Activated CD4-positive, CD25-positive, alpha-beta regulatory T cell treated with anti-CD3 and anti-CD28 coated beads, Interleukin-2, amount 50 U/mL, for 24 hours (primary cell): ENCODE results near the gene ZNF3.
"Not testable (repeated sequence)": the region's sequence is repeated elsewhere in the genome, so short reads cannot be mapped to it uniquely, and the experiment has no call there.

Experiments
- ATAC-seq, 2 donors: fragments of 150-1000 bp; cut with Tn5 transposase; one replicate each; pipeline ENCODE4 v1.10.0; 2021; ENCODE audit warnings: mild to moderate bottlenecking in 1 of 2, moderate library complexity in 1 of 2

The ZNF3 gene

DNA sequence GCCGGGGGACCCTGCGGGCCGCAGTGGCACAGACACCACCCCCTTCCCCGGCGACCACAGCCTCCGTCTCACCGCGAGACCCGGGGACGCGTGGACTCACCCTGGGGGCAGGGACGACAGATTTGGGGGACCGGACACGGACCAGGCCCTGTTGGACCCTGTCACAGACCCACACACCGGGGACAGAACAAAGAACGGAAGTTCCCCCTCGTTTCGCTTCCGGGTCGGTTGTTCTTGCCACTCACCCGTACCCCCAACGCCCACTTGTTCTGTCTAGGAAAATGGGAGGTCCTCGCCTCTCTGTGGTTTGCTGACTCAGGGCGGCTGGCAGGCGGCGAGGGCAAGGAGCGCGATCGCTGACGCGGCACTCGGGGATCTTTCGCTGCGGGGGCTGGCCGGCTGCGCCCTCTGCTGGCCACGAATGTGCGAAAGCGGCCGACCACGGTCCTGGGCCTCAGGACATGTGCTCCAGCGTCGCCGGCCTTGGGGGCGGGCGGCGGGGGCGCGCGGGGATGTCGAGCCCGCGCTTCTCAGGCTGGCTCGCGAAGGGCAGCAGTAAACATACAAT is at the start of gene ZNF3:
TSS of gene ZNF3 (minus strand) at position 189 of the 568 bp plus-strand sequence. CDS start 4,366 bp downstream, outside the sequence.
- peak; percentile 88 to 91 for ATAC-seq

DNA sequence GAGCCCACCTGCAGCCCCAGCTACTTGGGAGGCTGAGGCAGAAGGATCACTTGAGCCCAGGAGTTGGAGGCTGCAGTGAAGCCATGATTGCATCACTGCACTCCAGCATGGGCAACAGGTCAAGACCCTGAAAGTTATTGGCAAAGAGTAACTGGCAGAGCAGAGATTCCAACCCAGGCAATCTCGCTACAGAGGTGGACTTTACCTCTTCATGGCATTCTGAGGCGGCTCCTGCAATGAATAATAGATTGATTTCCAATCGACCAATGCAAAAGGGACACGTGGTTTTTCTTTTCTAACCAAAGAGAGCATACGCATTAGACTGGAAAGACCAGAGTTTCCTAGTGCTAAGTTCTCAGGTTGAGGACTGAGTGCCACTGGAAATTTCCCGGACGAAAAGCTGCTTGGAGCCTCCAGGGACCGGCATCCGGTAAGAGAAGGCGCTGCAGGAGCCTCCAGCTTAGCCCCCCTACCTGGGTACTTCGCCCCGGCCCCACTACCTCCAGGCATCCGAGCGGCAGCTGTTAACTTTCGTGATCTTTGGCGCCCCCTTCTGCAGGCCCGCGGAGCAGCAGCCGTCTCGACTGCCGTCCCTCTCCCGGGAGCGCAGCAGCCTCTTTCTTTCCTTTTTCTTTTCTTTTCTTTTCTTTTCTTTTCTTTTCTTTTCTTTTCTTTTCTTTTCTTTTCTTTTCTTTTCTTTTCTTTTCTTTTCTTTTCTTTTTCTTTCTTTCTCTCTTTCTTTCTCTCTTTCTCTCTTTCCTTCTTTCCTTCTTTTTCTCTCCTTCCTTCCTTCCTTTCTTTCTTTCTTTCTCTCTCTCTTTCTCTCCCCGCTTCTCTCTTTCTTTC is 49.3 kb upstream of the ZNF3 start:
- ATAC-seq = no peak

DNA sequence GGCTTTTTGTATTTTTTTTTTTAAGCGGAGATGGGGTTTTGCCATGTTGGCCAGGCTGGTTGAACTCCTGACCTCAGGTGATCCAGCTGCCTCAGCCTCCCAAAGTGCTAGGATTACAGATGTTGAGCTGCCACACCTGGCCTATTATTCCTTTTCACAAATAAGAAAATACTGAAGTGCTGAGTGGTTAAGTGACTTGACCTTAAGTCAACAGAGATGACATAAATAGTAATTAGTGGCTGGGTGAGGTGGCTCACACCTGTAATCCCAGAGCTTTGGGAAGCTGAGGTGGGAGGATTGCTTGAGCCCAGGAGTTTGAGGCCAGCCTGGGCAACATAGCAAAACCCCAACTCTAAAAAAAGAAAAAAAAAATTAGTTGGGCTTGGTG is 48.7 kb upstream of the ZNF3 start:
- not testable (repeated sequence) for ATAC-seq

DNA sequence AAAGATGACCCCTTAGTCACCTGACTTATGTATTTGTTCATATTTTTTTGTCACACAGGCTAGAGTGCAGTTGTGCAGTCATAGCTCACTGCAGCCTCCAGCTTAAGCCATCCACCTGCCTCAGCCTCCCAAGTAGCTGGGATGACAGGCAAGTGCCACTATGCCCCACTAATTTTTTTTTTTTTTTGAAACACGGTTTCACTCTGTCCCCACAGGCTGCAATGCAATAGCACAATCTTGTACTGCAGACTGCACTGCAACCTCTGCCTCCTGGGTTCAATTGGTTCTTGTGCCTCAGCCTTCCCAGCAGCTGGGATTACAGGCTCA is 47.1 kb upstream of the ZNF3 start:
- ATAC-seq = no peak

DNA sequence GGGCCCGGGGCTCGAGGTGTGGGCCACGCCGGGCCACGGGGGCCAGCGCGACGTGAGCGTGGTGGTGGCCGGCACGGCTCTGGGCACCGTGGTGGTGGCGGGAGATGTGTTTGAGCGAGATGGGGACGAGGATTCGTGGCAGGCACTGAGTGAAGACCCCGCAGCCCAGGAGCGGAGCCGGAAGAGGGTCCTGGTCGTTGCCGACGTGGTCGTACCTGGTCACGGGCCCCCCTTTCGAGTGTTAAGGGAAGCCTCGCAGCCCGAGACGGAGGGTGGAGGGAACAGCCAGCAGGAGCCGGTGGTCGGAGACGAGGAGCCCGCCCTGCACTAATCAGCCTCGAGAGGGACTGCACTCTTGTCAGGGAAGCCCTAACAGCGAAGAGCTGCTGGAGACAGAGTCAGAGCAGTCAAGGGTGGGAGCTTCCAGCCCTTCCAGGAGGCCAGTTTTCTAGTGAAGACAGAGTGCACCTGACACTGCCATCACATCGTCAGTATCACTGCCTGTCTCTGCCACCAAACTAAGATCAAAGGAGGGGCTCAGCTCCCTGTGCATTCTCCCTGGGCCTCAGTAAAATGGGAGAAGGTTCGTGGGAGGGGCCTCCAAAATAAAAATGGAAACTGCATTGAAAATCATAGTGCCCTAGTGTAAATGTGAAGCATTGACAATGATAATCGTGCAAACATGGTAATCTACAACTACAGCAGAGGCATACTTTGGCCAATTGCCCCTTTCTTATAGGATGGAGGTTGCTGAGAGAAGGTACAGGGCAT is 46.5 kb upstream of the ZNF3 start:
- no peak for ATAC-seq

DNA sequence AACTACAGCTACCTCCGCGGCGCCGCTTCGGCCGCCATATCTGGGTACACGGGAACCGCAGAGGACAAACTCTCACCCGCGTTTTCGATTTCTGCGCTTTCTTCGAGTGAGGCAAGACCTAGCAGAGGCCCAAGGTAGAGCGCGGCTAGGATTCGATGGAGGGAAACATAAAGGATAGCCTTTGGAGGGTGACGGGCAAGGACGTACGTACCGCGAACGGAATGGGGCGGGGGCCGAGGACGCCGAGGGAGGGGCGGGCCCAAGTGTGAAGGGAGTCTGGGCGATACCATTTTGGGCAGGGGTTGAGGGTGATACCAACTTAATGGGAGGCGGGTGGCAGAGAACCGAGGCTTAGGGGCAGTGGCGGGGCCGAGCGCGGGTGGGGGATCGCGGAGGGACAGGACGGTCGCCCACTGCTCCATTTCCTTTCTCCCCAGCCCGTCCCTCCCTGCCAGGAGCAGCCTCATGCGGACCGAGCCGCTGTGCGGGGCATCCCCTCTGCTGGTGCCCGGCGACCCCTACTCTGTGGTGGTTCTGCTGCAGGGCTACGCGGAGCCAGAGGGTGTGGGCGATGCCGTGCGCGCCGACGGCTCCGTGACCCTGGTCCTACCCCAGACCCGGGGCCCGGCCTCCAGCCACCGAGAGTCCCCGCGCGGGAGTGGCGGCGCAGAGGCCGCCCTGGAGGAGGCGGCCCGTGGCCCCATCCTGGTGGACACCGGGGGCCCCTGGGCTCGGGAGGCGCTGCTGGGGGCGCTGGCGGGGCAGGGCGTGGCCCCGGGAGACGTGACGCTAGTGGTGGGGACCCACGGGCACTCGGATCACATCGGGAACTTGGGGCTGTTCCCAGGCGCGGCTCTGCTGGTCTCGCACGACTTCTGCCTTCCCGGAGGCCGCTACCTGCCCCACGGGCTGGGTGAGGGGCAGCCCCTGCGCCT is 45.7 kb upstream of the ZNF3 start, which contains the start of gene MBLAC1:
TSS of gene MBLAC1 (plus strand) at position 37 of the 935 bp plus-strand sequence. CDS start at position 466, 429 bp downstream.
- ATAC-seq = peak; percentile 79 to 81

DNA sequence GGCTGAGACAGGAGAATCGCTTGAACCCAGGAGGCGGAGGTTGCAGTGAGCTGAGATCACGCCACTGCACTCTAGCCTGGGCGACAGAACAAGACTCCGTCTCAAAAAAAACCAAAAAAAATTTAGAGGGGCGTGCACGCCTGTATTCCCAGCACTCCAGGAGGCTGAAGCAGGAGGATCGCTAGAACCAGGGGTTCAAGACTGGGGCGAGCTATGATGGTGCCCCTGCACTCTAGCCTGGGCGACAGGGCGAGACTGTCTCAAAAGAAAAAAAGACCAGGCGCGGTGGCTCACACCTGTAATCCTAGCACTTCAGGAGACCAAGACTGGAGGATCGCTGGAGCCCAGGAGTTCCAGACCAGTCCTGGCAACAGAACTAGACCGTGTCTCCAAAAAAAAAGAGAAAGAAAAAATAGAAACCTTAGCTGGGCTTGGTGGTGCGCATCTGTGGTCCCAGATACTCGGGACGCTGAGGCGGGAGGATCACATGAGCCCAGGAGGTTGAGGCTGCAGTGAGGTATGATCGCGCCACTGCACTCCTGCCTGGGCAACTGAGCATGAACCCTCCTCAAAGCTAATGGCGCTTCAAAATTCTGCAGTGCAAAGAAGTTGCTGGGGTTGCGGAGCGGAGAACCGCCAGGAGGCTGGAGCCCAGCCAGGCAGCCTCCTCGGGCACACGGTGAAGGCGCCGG is 44.9 kb upstream of the ZNF3 start:
- peak in 1 of 2 donors; percentile 33 for ATAC-seq

DNA sequence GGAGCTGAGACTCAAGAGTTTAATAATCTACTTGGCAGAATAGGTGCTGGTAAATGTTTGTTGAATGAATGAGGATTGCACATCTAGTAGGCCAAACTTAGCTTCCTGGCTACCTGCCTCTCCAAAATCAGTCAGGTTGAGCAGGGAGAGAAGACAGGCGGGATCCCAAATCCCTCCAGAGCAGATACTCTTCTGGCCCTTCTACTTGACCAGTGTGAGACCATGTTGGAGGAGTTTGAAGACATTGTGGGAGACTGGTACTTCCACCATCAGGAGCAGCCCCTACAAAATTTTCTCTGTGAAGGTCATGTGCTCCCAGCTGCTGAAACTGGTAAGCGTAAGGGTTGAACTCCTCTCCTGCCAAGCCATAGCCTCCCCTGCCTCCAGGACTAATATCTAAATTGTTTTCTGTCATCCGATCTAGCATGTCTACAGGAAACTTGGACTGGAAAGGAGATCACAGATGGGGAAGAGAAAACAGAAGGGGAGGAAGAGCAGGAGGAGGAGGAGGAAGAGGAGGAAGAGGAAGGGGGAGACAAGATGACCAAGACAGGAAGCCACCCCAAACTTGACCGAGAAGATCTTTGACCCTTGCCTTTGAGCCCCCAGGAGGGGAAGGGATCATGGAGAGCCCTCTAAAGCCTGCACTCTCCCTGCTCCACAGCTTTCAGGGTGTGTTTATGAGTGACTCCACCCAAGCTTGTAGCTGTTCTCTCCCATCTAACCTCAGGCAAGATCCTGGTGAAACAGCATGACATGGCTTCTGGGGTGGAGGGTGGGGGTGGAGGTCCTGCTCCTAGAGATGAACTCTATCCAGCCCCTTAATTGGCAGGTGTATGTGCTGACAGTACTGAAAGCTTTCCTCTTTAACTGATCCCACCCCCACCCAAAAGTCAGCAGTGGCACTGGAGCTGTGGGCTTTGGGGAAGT is 43.0 kb upstream of the ZNF3 start:
- no peak for ATAC-seq

DNA sequence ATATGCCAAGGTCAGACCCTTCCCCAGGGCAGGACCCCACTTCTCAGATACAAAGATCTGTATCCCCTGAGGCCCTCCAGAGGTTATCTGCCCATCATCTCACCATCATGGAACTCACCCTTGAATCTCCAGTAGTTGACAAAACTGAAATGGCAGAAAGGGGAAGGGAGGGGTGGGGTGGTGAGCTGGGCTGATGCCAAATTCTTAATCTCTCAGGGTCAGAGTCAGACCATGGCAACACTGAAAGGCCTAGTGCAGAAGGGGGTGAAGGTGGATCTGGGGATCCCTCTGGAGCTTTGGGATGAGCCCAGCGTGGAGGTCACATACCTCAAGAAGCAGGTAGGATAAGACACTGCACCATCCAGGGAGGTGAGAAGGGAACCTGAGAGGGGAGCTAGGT is 41.0 kb upstream of the ZNF3 start:
- ATAC-seq = no peak

DNA sequence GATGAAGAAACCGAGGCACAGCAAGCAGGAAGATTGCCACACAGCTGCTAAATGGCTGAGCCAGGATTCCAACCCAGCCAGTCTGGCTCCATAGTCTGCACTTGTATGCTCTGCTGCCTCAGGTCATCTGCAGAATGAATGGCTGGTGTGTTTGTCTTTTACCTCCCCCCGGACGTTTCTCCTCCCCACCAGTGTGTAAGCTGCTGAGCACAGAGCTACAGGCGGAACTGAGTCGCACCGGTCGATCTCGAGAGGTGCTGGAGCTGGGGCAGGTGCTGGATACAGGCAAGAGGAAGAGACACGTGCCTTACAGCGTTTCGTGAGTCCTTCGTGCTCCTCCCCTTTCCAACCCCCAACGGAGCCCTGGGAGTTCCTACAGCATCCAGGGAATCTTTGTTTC is 40.5 kb upstream of the ZNF3 start:
- ATAC-seq = no peak

DNA sequence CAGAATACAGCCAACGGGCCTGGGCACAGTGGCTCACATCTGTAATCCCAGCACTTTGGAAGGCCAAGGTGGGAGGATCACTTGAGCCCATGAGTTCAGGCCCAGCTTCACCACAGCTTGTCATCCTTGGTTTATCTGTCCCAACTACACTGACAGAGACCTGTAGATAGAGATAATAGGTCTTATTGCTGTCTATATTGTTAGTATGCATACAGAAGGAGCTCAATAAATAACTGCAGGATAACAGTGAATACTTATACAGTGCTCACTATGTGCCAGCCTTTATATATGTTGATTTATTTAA is 39.2 kb upstream of the ZNF3 start:
- ATAC-seq = no peak

DNA sequence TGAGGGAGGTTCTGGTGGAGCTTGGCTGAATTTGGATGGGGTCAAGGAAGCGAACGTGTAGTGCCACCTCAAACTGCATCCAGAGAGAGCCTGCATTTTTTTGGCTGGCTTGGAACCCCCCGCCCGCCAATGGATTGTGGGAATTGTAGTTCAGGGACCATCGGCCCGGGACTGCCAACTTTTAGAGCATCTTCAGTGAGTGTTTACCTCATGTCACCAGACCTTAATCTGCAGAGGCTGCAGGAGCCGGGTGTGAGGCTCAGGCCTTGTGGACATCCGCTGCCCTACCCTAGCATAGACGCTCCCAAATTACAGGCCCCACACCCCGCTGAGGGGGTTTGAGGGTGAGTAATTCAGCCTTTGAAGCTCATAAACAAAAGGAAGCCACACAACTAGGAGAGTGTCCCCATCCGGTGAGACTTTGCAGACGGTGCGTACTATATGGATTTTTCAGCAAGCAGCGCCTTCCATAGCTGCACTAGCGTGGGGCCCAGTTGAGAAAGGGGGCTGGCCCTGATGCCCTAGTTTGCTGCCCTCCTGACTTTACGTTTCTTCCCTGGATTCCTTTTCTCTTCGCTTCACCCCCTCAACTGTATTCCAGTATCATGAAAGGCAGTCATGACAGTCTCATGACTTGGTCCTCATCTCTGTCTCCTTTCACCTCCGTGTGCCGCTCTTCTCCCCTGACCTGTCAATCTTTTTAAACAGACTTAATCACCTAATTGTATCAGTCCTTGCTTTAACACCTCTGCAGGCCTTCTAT is 38.6 kb upstream of the ZNF3 start:
- peak; percentile 55 to 68 for ATAC-seq

DNA sequence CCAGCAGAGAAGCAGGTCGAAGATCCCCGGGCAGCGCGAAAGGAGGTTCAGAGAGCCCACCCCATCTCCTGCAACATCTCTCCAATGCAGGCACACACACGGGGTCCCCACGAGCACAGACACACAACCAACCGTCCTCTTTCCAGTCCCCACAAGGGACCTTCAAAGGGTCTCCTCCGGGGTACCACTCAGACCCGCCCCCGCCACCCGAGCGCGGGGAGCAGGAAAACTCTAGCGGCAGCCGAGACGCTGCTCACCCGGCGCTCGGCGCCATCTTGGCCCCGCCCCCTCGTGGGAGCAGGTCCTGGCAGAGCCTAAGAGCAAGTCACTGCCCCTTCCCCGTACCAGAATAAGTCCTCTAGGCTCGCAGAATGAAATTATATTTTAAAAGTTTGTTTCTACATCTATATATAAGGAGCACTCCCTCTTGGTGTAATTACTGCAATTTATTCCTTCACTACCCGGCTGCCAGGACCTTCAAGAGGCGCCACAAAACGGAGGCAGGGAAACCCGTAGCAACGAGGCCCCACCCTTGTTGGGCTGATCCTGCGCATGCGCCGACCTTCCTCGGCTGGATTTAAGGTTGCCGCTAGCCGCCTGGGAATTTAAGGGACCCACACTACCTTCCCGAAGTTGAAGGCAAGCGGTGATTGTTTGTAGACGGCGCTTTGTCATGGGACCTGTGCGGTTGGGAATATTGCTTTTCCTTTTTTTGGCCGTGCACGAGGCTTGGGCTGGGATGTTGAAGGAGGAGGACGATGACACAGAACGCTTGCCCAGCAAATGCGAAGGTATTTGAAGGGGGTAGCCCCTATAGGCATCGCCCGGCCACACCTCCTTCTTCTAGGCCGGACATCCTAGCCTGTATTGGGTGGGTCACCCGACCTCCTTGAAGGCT is 37.8 kb upstream of the ZNF3 start, which contains the start of the genes CNPY4 and TAF6:
TSS of gene CNPY4 (plus strand) at position 563 of the 898 bp plus-strand sequence. CDS start at position 674, 111 bp downstream.
TSS of gene TAF6 (minus strand) at position 287 of the 898 bp plus-strand sequence. CDS start 5,149 bp downstream, outside the sequence.
- peak; percentile 78 to 80 for ATAC-seq

DNA sequence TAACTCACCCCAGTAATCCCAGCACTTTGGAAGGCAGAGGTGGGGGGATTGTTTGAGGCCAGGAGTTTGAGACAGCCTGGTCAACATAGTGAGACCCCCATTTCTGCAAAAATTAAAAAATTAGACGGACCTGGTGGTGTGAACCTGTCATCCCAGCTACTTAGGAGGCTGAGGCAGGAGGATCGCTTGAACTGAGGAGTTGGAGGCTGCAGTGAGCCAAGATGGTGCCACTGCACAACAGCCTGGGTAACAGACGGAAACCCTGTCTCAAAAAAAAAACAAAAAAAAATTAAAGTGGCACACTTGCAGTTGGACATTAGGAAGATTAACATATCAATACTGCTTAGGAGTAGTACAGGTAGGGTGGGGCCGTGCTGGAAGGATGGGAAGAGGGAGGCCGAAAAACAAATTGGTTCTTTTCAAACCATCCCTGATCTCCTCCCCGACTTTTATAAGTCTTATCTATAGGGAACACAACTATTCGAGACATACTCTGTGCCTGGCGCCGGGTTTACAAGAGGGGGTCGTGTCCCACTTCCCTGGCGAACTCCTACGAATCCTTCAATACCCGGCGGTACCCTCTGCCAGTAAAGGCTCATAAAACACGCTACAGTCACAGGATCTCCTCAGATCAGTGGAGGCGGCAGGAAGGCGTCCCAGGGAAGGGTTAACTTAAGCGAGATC is 37.0 kb upstream of the ZNF3 start:
- ATAC-seq = no peak

DNA sequence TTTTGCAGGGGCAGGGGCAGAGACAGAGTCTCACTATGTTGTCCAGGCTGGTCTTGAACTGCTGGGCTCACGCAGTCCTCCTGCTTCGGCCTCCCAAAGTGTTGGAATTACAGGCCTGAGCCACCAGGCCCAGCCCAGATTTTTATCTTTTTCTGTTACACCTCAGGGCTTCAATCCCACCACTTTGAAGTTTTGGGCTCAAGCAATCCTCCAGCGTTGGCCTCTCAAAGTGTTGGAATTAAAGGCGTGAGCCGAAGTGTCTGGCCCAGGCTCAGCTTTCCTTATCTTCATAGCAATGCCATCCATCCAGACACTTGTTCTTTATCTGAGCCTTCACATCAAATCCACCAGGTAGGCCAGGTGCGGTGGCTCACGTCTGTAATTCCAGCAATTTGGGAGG is 33.5 kb upstream of the ZNF3 start:
- no peak for ATAC-seq

DNA sequence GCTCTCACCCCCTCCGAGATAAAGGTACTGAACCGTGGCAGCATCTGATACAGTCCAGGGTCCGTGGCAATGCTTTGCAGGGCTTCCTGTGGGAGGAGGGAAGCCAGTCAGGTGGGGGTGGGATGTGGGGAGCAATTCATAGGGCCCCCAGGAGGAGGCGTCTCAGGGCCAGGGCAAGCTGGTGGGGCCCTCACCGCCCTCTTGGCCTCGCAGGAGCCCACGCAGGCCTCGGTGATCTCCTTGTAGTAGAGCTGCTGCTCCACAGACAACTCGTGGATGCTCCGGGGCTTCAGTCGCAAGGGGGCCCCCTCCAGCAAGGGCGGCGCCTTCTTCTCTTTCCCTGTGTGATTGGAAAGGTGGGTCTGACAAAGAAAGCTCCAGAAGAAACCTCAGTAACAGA is 30.4 kb upstream of the ZNF3 start:
- ATAC-seq = no peak

DNA sequence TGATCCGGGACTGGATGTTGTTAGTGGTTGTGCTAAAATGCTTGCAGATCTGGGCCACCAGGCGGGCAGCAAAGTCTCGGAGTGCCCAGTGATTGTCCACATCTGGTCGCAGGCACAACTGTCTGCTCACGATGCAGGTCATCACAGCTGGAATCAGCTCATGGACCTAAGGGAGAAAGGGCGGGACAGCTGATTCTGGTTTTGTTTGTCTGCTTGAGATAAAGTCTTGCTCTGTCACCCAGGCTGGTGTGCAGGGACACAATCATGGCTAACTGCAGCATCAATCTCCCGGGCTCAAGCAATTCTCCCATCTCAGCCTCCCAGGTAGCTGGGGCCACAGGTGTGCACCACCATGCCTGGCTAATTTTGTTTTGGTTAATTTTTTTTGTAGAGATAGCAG is 29.6 kb upstream of the ZNF3 start:
- no peak for ATAC-seq

DNA sequence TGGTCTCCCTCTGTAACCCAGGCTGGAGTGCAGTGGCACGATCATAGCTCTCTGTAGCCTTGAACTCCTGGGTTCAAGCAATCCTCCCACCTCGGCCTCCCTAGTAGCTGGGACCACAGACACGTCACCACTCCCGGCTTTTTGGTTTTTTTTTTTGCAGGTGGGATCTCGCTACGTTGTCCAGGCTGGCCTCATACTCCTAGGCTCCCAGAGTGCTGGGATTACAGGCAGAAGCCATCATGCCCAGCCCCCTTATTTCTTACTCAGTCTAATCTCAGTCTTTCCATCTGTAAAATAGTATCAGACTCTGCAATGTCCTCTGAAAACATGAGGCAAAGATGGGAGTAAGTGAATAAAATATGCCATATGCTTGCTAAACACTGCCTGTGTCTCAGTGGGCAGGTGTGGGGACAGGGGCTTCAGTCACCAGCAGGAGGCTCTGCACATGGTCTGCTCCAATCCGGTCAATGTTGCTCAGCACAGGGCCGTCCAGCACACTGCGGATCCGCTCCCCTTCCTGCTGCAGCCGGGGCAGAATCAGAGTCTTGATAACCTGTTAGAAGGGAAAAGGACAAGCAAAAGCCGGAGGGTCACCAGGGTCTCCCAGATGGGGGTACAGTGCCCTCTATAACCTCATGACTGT is 28.1 kb upstream of the ZNF3 start:
- no peak for ATAC-seq
